ENCODE results near the gene TMEM11. TPM values are rescaled to one million over a fixed set of nuclear protein-coding genes. Genes with fewer than 3 reads are reported as not detected.

The TMEM11 gene
- total RNA-seq, 2 donors from 2014 or later: 28.6 to 44.8 TPM

GRCh38 chr17:21166595-21167210 is 47.3 kb downstream of the TMEM11 start:
- Histone ChIP-seq H3K4me1 (no peaks in the 10 kb centered on the region), H3K27ac (no peak overlapping the region), H3K9ac (ENCODE audit: low read depth in 2 of 2, low read length in 2 of 2) (peak overlapping the region in 1 of 2 donors; percentile 1), H3K36me3 (no peaks in the 10 kb centered on the region), H3K4me3 (no peak overlapping the region), H3K9me3 (no peaks in the 10 kb centered on the region), H3K27me3 (no peaks in the 10 kb centered on the region)
- TF ChIP-seq CTCF (IDR thresholded peaks at IDR 0.05): no peak
- intact Hi-C loops (cut with DNase I): no loop called here
- DNase-seq: no peak

- no peaks in the 10 kb centered on the region for H3K4me1 ChIP-seq
- DNase-seq: no peak
Observed at GRCh38 chr17:21165922-21166594, 47.9 kb downstream of the TMEM11 start.

GRCh38 chr17:21164620-21165019 is 49.3 kb downstream of the TMEM11 start:
- Histone ChIP-seq H3K9me3 (no peaks in the 10 kb centered on the region), H3K9ac (ENCODE audit: low read depth in 2 of 2, low read length in 2 of 2) (no peak overlapping the region), H3K4me3 (no peak overlapping the region), H3K27me3 (no peaks in the 10 kb centered on the region), H3K27ac (no peak overlapping the region), H3K36me3 (no peaks in the 10 kb centered on the region), H3K4me1 (no peaks in the 10 kb centered on the region)
- intact Hi-C loops (cut with DNase I): no loop called here
- TF ChIP-seq CTCF (IDR thresholded peaks at IDR 0.05): no peak
- no peak for DNase-seq

More at GRCh38 chr17:21165922-21166594, 47.9 kb downstream of the TMEM11 start:
- Histone ChIP-seq H3K9ac (ENCODE audit: low read depth in 2 of 2, low read length in 2 of 2) (peak overlapping the region in 1 of 2 donors; percentile 9), H3K36me3 (no peaks in the 10 kb centered on the region), H3K4me3 (no peak overlapping the region), H3K27ac (no peak overlapping the region), H3K27me3 (no peaks in the 10 kb centered on the region), H3K9me3 (no peaks in the 10 kb centered on the region)
- TF ChIP-seq CTCF (IDR thresholded peaks at IDR 0.05): no peak
- intact Hi-C loops (cut with DNase I): no loop called here

- intact Hi-C loops (cut with DNase I): no loop called here
Observed at GRCh38 chr17:21164216-21164615, 49.7 kb downstream of the TMEM11 start.

GRCh38 chr17:21163101-21163500 is 50.9 kb downstream of the TMEM11 start:
- no peaks in the 10 kb centered on the region for H3K4me1 ChIP-seq
- no peaks in the 10 kb centered on the region for H3K27me3 ChIP-seq
- no peak overlapping the region for H3K9ac ChIP-seq (ENCODE audit: low read depth in 2 of 2, low read length in 2 of 2)
- H3K9me3 ChIP-seq: no peaks in the 10 kb centered on the region
- intact Hi-C loops (cut with DNase I): no loop called here
- no peak overlapping the region for H3K27ac ChIP-seq
- DNase-seq: no peak
- H3K4me3 ChIP-seq: no peak overlapping the region
- TF ChIP-seq CTCF (IDR thresholded peaks at IDR 0.05): no peak
- H3K36me3 ChIP-seq: no peaks in the 10 kb centered on the region

More at GRCh38 chr17:21164216-21164615, 49.7 kb downstream of the TMEM11 start:
- H3K27ac ChIP-seq: no peak overlapping the region
- no peaks in the 10 kb centered on the region for H3K27me3 ChIP-seq
- no peaks in the 10 kb centered on the region for H3K36me3 ChIP-seq
- no peak overlapping the region for H3K9ac ChIP-seq (ENCODE audit: low read depth in 2 of 2, low read length in 2 of 2)
- TF ChIP-seq CTCF (IDR thresholded peaks at IDR 0.05): no peak
- no peak for DNase-seq
- no peak overlapping the region for H3K4me3 ChIP-seq
- H3K9me3 ChIP-seq: no peaks in the 10 kb centered on the region
- no peaks in the 10 kb centered on the region for H3K4me1 ChIP-seq
